A549 (cell line): ENCODE results near the gene RBM47. TPM values are rescaled to one million over a fixed set of nuclear protein-coding genes. Genes with fewer than 3 reads are reported as not detected.

Experiments used
- ATAC-seq, 2 experiments: fragments of 200-7000 bp in 1 of 2; fragments of >200 bp in 1 of 2; cut with Nextera tagmentation in 1 of 2; cut with Tn5 transposase in 1 of 2; 3 replicates each; pipeline versions ENCODE4 v1.8.0 to v1.9.1; 2018 to 2020; ENCODE audit warnings: mild to moderate bottlenecking in 1 of 2, moderate library complexity in 1 of 2
- CTCF ChIA-PET: fragments of 300-600 bp; sonication (Branson Sonifier 250); formaldehyde crosslinking; extraction: SDS; loops from one replicate; lab custom pipeline; 2021; ENCODE audit warnings: antibody characterized with exemption, inconsistent platforms; lab: Yijun Ruan, JAX
- POLR2A ChIA-PET: fragments of 350-600 bp; formaldehyde crosslinking; extraction: SDS; loops from one replicate; lab custom pipeline; 2021; ENCODE audit warnings: antibody characterized with exemption, inconsistent platforms; lab: Yijun Ruan, JAX
- DNase-seq, 2 experiments: peaks; one replicate each; pipeline versions ENCODE4 v3.0.0 to v3.0.0-alpha.2; 2011 to 2016; ENCODE audit warnings: low read depth in 1 of 2, low spot score in 1 of 2
- FAIRE-seq: peaks from 2 replicates; lab custom pipeline; 2011; peaks lifted over from hg19 to GRCh38; lab: Jason Lieb, UNC
- H3K27ac ChIP-seq, 2 experiments: fragments of >200 bp; sonication (Bioruptor Twin); formaldehyde crosslinking; 3 replicates each; pipeline ENCODE4 v1.5.1; 2016 to 2017
- H3K4me1 ChIP-seq: fragments of >200 bp; sonication (Bioruptor Twin); formaldehyde crosslinking; 3 replicates; pipeline ENCODE4 v1.6.1; 2016
- H3K4me2 ChIP-seq: fragments of >200 bp; sonication (Bioruptor Twin); formaldehyde crosslinking; 3 replicates; pipeline ENCODE4 v1.6.1; 2016
- H3K4me3 ChIP-seq: fragments of >200 bp; sonication (Bioruptor Twin); formaldehyde crosslinking; 3 replicates; pipeline ENCODE4 v1.5.1; 2016
- H3K9me3 ChIP-seq: fragments of >200 bp; sonication (Bioruptor Twin); formaldehyde crosslinking; 3 replicates; pipeline ENCODE4 v1.6.1; 2016
- BHLHE40 ChIP-seq: IDR thresholded peaks from 2 replicates; pipeline ENCODE4 v1.6.1; 2012; ENCODE audit warnings: low read depth, low read length, inconsistent platforms
- CBX2 ChIP-seq: fragments of 200-600 bp; sonication (generic); IDR thresholded peaks from 2 replicates; pipeline ENCODE4 v1.6.1; 2016; ENCODE audit warnings: low read depth, mild to moderate bottlenecking, borderline replicate concordance
- CBX8 ChIP-seq: fragments of 200-600 bp; sonication (generic); IDR thresholded peaks from 2 replicates; pipeline ENCODE4 v1.6.1; 2016
- CEBPB ChIP-seq, 2 experiments: fragments of >200 bp in 1 of 2; sonication (Bioruptor Twin) in 1 of 2; formaldehyde crosslinking in 1 of 2; IDR thresholded peaks; 2 replicates each; pipeline ENCODE4 v1.6.1; 2012 to 2016
- CHD2 ChIP-seq: fragments of 150-350 bp; IDR thresholded peaks from 2 replicates; pipeline ENCODE4 v1.6.1; 2014; ENCODE audit warnings: low read length; ENCODE audit not compliant: partially characterized antibody
- CHD4 ChIP-seq: fragments of 200-600 bp; sonication (generic); IDR thresholded peaks from 2 replicates; pipeline ENCODE4 v1.6.1; 2016; ENCODE audit warnings: antibody characterized with exemption, mild to moderate bottlenecking, borderline replicate concordance
- EHF ChIP-seq: fragments of 250-450 bp; sonication (Bioruptor Pico); IDR thresholded peaks from 2 replicates; pipeline ENCODE4 v1.5.0; 2020; ENCODE audit warnings: mild to moderate bottlenecking
- EHMT2 ChIP-seq: fragments of 200-600 bp; sonication (generic); IDR thresholded peaks from 2 replicates; pipeline ENCODE4 v1.6.1; 2016; ENCODE audit warnings: antibody characterized with exemption, low read depth, mild to moderate bottlenecking, moderate library complexity
- FOXS1 ChIP-seq: fragments of 250-450 bp; sonication (Bioruptor Pico); IDR thresholded peaks from 2 replicates; pipeline ENCODE4 v1.5.0; 2020; ENCODE audit warnings: mild to moderate bottlenecking, moderate library complexity
- JUN ChIP-seq, 2 experiments: fragments of >200 bp; sonication (Bioruptor Twin); formaldehyde crosslinking; IDR thresholded peaks; 2 replicates in 1 of 2; 3 replicates in 1 of 2; pipeline ENCODE4 v1.6.1; 2016 to 2017
- JUNB ChIP-seq: fragments of >200 bp; sonication (Bioruptor Twin); formaldehyde crosslinking; IDR thresholded peaks from 2 replicates; pipeline ENCODE4 v1.6.1; 2016
- MYC ChIP-seq: IDR thresholded peaks from 2 replicates; pipeline ENCODE4 v1.6.1; 2012; ENCODE audit warnings: mild to moderate bottlenecking, inconsistent platforms, low read length, improper control_type of control experiment, borderline replicate concordance
- NFE2L2 ChIP-seq: fragments of 150-350 bp; conservative IDR thresholded peaks from 2 replicates; pipeline ENCODE4 v1.6.1; 2014; ENCODE audit warnings: low read length
- NPAS2 ChIP-seq: fragments of 250-450 bp; sonication (Bioruptor Pico); IDR thresholded peaks from 2 replicates; pipeline ENCODE4 v1.8.0; 2022; ENCODE audit warnings: mild to moderate bottlenecking, moderate library complexity, borderline replicate concordance
- PHF8 ChIP-seq: fragments of 200-600 bp; sonication (generic); IDR thresholded peaks from 2 replicates; pipeline ENCODE4 v1.6.1; 2016; ENCODE audit warnings: low read depth, mild to moderate bottlenecking, antibody characterized with exemption, moderate library complexity, borderline replicate concordance
- POLR2AphosphoS2 ChIP-seq: conservative IDR thresholded peaks from 2 replicates; pipeline ENCODE4 v1.6.1; 2012; ENCODE audit warnings: low read length, improper control_type of control experiment, inconsistent platforms
- RAD21 ChIP-seq, 2 experiments: fragments of >200 bp in 1 of 2; sonication (Bioruptor Twin) in 1 of 2; formaldehyde crosslinking in 1 of 2; IDR thresholded peaks in 1 of 2; conservative IDR thresholded peaks in 1 of 2; 2 replicates in 1 of 2; 3 replicates in 1 of 2; pipeline ENCODE4 v1.6.1; 2012 to 2018; ENCODE audit warnings: inconsistent platforms in 1 of 2
- TFCP2L1 ChIP-seq: fragments of 250-450 bp; sonication (Bioruptor Pico); IDR thresholded peaks from 2 replicates; pipeline ENCODE4 v1.5.0; 2021; ENCODE audit warnings: mild to moderate bottlenecking
- WGBS: methylation state at CpG from one replicate; pipeline ENCODE4 v1.1.6; 2017; ENCODE audit errors: missing lambda C conversion rate; 5-methylcytosine and 5-hydroxymethylcytosine counted together
- polyA plus RNA-seq, 4 experiments: library from polyadenylated mRNA; depleted of rRNA in 3 of 4; stranded (reverse); fragments of >200 nt; fragmentation: RNase III in 1 of 4; extraction: RNeasy Plus Mini Kit Qiagen cat#74134 plus additional on column Dnase treatment in 1 of 4; gene quantifications; 2 replicates in 3 of 4; 3 replicates in 1 of 4; pipeline ENCODE4 v1.2.3, GENCODE V29; 2011 to 2017
- TF ChIP-seq, protein P1 (sequence below): fragments of 150-350 bp; IDR thresholded peaks from 2 replicates; pipeline ENCODE4 v1.6.1; 2014; ENCODE audit warnings: low read depth, mild to moderate bottlenecking, low read length
- TF ChIP-seq, protein P2 (sequence below): fragments of 200-600 bp; sonication (generic); IDR thresholded peaks from 2 replicates; pipeline ENCODE4 v1.6.1; 2016; ENCODE audit warnings: antibody characterized with exemption, mild to moderate bottlenecking, moderate library complexity
- TF ChIP-seq, protein P3 (sequence below): fragments of 250-450 bp; sonication (Bioruptor Pico); IDR thresholded peaks from 2 replicates; pipeline ENCODE4 v1.5.0; 2020; ENCODE audit warnings: low read depth, mild to moderate bottlenecking, moderate library complexity
- TF ChIP-seq, protein P4 (sequence below): fragments of >200 bp; sonication (Bioruptor Twin); formaldehyde crosslinking; IDR thresholded peaks from 3 replicates; pipeline ENCODE4 v1.5.1; 2016

RBM47 gene
- polyA plus RNA-seq, 2 of the 4 experiments (the other 2 are of a cell fraction): 38.1 to 43.3 TPM

DNA sequence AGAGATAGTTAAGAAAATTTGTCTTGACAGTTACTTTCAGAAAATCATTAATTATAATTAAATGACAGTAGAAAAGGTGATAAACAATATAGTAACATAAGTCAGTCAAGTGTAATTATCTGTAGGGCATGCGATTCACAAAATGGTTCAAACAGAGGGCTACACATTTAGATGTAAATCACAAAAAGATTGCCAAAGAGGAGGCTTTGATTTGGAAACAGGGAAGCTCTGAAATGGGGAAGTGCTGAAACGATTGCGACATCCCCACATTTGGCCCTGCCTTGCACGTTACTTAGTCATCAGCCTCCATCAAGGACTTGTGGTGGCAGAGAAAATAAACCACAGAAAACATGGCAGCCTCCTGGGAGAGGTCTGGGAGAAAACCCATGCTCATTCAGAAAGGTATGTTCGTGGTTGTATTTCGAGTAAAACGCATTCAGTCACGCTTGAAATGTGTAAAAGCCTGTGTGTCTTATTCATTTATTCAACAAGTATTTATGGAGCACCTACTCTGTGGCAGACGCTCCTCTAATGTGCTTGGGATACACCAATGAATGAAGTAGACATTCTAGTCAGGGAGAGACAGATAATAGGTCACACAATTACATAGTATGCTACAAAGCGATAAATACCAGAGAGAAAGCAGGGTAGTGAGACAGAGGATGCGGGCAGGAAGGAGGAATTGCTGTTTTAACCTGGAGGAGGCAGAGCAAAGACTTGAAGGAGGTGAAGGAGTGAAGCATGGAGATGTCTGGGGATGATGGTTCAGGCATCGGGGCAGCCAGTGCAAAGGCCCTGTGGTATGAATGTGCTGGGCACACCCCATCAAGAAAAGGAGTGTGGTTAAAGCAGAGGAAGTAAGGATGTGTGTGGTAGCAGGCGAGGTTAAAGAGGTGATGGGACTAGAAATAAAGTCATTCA is 7.8 kb downstream of the RBM47 start (continued):
- TF ChIP-seq CHD4 (no peak), RAD21 (conservative IDR thresholded peaks at IDR 0.05 in 1 of 2, IDR thresholded peaks at IDR 0.05 in 1 of 2) (peak in 1 of 2 experiments; percentile 30; a peak in 2 of 5 replicates), NPAS2 (CRISPR knock-in tag) (no peak), TFCP2L1 (CRISPR knock-in tag) (no peak), CHD2 (no peak), BHLHE40 (no peak)
- TF ChIP-seq, protein P1, sequence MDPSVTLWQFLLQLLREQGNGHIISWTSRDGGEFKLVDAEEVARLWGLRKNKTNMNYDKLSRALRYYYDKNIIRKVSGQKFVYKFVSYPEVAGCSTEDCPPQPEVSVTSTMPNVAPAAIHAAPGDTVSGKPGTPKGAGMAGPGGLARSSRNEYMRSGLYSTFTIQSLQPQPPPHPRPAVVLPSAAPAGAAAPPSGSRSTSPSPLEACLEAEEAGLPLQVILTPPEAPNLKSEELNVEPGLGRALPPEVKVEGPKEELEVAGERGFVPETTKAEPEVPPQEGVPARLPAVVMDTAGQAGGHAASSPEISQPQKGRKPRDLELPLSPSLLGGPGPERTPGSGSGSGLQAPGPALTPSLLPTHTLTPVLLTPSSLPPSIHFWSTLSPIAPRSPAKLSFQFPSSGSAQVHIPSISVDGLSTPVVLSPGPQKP: no peak

DNA sequence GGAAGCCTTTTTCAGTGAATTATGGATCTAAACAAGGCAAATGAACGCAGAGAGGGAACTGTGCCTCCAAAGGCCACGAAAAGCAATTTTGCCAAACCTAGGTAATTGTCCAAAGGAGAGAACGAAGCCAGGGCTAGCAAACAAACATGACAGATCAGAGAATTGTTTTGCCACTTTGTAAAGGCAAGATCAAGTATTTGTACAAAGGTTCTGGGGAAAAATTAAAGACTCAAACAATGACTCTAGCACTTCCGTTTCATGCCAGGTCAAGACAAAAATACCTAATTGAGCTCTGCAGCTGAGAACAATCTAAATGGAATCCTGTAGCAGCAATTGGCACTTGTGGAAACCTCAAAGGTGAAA is 8.5 kb downstream of the RBM47 start:
- WGBS: 71% methylated on average over 4 of the region's 4 CpGs
- Histone ChIP-seq H3K9me3 (no peaks in the 10 kb centered on the region), H3K4me1 (peaks cover 63% of the 10 kb centered on the region), H3K27ac (peak overlapping the region; percentile 78 to 87)
- DNase-seq: no peak
- no peak for ATAC-seq
- no peak for FAIRE-seq
- ChIA-PET CTCF (no interaction called here), POLR2A (no interaction called here)
- TF ChIP-seq, protein P2, sequence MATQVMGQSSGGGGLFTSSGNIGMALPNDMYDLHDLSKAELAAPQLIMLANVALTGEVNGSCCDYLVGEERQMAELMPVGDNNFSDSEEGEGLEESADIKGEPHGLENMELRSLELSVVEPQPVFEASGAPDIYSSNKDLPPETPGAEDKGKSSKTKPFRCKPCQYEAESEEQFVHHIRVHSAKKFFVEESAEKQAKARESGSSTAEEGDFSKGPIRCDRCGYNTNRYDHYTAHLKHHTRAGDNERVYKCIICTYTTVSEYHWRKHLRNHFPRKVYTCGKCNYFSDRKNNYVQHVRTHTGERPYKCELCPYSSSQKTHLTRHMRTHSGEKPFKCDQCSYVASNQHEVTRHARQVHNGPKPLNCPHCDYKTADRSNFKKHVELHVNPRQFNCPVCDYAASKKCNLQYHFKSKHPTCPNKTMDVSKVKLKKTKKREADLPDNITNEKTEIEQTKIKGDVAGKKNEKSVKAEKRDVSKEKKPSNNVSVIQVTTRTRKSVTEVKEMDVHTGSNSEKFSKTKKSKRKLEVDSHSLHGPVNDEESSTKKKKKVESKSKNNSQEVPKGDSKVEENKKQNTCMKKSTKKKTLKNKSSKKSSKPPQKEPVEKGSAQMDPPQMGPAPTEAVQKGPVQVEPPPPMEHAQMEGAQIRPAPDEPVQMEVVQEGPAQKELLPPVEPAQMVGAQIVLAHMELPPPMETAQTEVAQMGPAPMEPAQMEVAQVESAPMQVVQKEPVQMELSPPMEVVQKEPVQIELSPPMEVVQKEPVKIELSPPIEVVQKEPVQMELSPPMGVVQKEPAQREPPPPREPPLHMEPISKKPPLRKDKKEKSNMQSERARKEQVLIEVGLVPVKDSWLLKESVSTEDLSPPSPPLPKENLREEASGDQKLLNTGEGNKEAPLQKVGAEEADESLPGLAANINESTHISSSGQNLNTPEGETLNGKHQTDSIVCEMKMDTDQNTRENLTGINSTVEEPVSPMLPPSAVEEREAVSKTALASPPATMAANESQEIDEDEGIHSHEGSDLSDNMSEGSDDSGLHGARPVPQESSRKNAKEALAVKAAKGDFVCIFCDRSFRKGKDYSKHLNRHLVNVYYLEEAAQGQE: no peak
- TF ChIP-seq CBX8: no peak
- TF ChIP-seq BHLHE40: no peak
- no peak for TF ChIP-seq MYC
- TF ChIP-seq CEBPB (IDR thresholded peaks at IDR 0.05): no peak
- TF ChIP-seq, protein P3, sequence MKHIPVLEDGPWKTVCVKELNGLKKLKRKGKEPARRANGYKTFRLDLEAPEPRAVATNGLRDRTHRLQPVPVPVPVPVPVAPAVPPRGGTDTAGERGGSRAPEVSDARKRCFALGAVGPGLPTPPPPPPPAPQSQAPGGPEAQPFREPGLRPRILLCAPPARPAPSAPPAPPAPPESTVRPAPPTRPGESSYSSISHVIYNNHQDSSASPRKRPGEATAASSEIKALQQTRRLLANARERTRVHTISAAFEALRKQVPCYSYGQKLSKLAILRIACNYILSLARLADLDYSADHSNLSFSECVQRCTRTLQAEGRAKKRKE (CRISPR knock-in tag): no peak
- no peak for TF ChIP-seq NFE2L2
- no peak for TF ChIP-seq JUNB
- TF ChIP-seq FOXS1 (CRISPR knock-in tag): no peak
- no peak for TF ChIP-seq PHF8
- TF ChIP-seq, protein P4, sequence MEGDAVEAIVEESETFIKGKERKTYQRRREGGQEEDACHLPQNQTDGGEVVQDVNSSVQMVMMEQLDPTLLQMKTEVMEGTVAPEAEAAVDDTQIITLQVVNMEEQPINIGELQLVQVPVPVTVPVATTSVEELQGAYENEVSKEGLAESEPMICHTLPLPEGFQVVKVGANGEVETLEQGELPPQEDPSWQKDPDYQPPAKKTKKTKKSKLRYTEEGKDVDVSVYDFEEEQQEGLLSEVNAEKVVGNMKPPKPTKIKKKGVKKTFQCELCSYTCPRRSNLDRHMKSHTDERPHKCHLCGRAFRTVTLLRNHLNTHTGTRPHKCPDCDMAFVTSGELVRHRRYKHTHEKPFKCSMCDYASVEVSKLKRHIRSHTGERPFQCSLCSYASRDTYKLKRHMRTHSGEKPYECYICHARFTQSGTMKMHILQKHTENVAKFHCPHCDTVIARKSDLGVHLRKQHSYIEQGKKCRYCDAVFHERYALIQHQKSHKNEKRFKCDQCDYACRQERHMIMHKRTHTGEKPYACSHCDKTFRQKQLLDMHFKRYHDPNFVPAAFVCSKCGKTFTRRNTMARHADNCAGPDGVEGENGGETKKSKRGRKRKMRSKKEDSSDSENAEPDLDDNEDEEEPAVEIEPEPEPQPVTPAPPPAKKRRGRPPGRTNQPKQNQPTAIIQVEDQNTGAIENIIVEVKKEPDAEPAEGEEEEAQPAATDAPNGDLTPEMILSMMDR: no peak
- no peak for TF ChIP-seq JUN (IDR thresholded peaks at IDR 0.05)
- TF ChIP-seq EHF (CRISPR knock-in tag): no peak
- TF ChIP-seq POLR2AphosphoS2: no peak
- no peak for TF ChIP-seq CBX2
- TF ChIP-seq EHMT2: no peak
- TF ChIP-seq, all 56 proteins: peak for 0
- Histone ChIP-seq H3K4me3 (no peak overlapping the region), H3K4me2 (peak overlapping the region; percentile 77)
